Measurements from ENCODE around the gene CD6. TPM values are rescaled to one million over a fixed set of nuclear protein-coding genes. Genes with fewer than 3 reads are reported as not detected.

The CD6 gene
- polyA plus RNA-seq, 2 of the 4 experiments (the other 2 are of a cell fraction) = 0.06 TPM

GRCh38 chr11:61052182-61052972, 80.9 kb downstream of the CD6 start:
- no peak for TF ChIP-seq SMC3 (IDR thresholded peaks at IDR 0.05)
- no peak for TF ChIP-seq HOXB13 (CRISPR knock-in tag; IDR thresholded peaks at IDR 0.05; ENCODE audit: low read depth)
- no peak for TF ChIP-seq HEYL (CRISPR knock-in tag; IDR thresholded peaks at IDR 0.05)
- TF ChIP-seq CTCF (IDR thresholded peaks at IDR 0.05) = no peak
- no peak for TF ChIP-seq ATOH8 (CRISPR knock-in tag; IDR thresholded peaks at IDR 0.05; ENCODE audit: low read depth)
- TF ChIP-seq GATA3 (IDR thresholded peaks at IDR 0.05; ENCODE audit: borderline replicate concordance) = no peak
- no peak for TF ChIP-seq EHMT2 (IDR thresholded peaks at IDR 0.05; ENCODE audit: low read depth)
- TF ChIP-seq MAZ (IDR thresholded peaks at IDR 0.05; ENCODE audit: borderline replicate concordance, low read depth, low read length) = no peak
- TF ChIP-seq PHF8 (IDR thresholded peaks at IDR 0.05; ENCODE audit: borderline replicate concordance, low read depth) = no peak
- TF ChIP-seq BCL3 (IDR thresholded peaks at IDR 0.05) = no peak
- no peak for TF ChIP-seq PBX3 (IDR thresholded peaks at IDR 0.05)
- TF ChIP-seq RFX5 (IDR thresholded peaks at IDR 0.05) = no peak
- no peak for TF ChIP-seq NR3C1 (IDR thresholded peaks at IDR 0.05)
- no peak for TF ChIP-seq ZSCAN20 (CRISPR knock-in tag; IDR thresholded peaks at IDR 0.05)
- TF ChIP-seq CHD2 (IDR thresholded peaks at IDR 0.05; ENCODE audit: low read length, partially characterized antibody) = no peak
- no peak for TF ChIP-seq SREBF2 (IDR thresholded peaks at IDR 0.05)
- TF ChIP-seq HMGXB4 (CRISPR knock-in tag; IDR thresholded peaks at IDR 0.05; ENCODE audit: borderline replicate concordance) = no peak
- no peak for TF ChIP-seq CBX8 (IDR thresholded peaks at IDR 0.05)
- no peak for TF ChIP-seq RCOR1 (IDR thresholded peaks at IDR 0.05; ENCODE audit: low read depth, low read length)
- ChIA-PET CTCF (interaction anchor here (0.7 to 1.4 kb wide), 4 partner anchors 9 to 18 kb away, joined by 3 to 5 read pairs (median 3); no protein-coding TSS in a partner anchor), POLR2A (no interaction called here)
- no peak overlapping the region for H3K27ac ChIP-seq
- H3K4me2 ChIP-seq = no peak overlapping the region
- WGBS (ENCODE audit: missing lambda C conversion rate) = 60% methylated on average over 8 of the region's 13 CpGs
- no peak for ATAC-seq
- no peak overlapping the region for H3K4me3 ChIP-seq
- H3K4me1 ChIP-seq = no peaks in the 10 kb centered on the region
- no peak for FAIRE-seq
- DNase-seq (ENCODE audit: low read depth in 1 of 2, low spot score in 1 of 2) = no peak
- H3K9me3 ChIP-seq = no peaks in the 10 kb centered on the region; the same call in 2 of the 3 replicates

GRCh38 chr11:61053191-61053590, 81.7 kb downstream of the CD6 start:
- DNase-seq (ENCODE audit: low read depth in 1 of 2, low spot score in 1 of 2) (no peak), ATAC-seq (no peak), FAIRE-seq (no peak)
- no peaks in the 10 kb centered on the region for H3K4me1 ChIP-seq
- H3K4me2 ChIP-seq = no peak overlapping the region
- CTCF ChIA-PET = interaction anchor here (0.7 to 1.3 kb wide), 2 partner anchors 8 to 14 kb away, joined by 3 read pairs; no protein-coding TSS in a partner anchor
- no peak overlapping the region for H3K27ac ChIP-seq
- no peak overlapping the region for H3K4me3 ChIP-seq
- WGBS (ENCODE audit: missing lambda C conversion rate) = 58% methylated on average over 6 of the region's 6 CpGs
- TF ChIP-seq SMC3 (IDR thresholded peaks at IDR 0.05) = no peak
- no peak for TF ChIP-seq HES2 (IDR thresholded peaks at IDR 0.05)
- TF ChIP-seq FOSB (CRISPR knock-in tag; IDR thresholded peaks at IDR 0.05) = no peak
- no peak for TF ChIP-seq HOXB5 (CRISPR knock-in tag; IDR thresholded peaks at IDR 0.05)
- TF ChIP-seq HOXB13 (CRISPR knock-in tag; IDR thresholded peaks at IDR 0.05; ENCODE audit: low read depth) = no peak
- no peak for TF ChIP-seq CTCF (IDR thresholded peaks at IDR 0.05)
- no peak for TF ChIP-seq BHLHE40 (IDR thresholded peaks at IDR 0.05; ENCODE audit: low read depth, low read length)
- no peak for TF ChIP-seq JUN (IDR thresholded peaks at IDR 0.05)
- no peak for TF ChIP-seq TFCP2L1 (CRISPR knock-in tag; IDR thresholded peaks at IDR 0.05)
- no peak for TF ChIP-seq KDM1A (IDR thresholded peaks at IDR 0.05; ENCODE audit: low read depth)
- POLR2A ChIA-PET = no interaction called here
- no peaks in the 10 kb centered on the region; the same call in 2 of the 3 replicates for H3K9me3 ChIP-seq
